ENCODE measurements around the gene CADM3.
A peak's percentile ranks its signal among the peaks of the same experiment; 100 is the strongest.

CADM3 gene

GRCh38 chr1:159171254-159171687 lies at the start of gene CADM3:
Gene CADM3, plus strand, starts transcription at chr1:159171615. Its CDS starts 151 bp downstream, at chr1:159171766.
- peak; percentile 89 for DNase-seq

GRCh38 chr1:159122005-159122621 lies 49.3 kb upstream of the CADM3 start:
- no peak for DNase-seq

GRCh38 chr1:159123587-159123986 lies 47.8 kb upstream of the CADM3 start:
- no peak for DNase-seq

GRCh38 chr1:159132271-159132881 lies 39.0 kb upstream of the CADM3 start:
- peak; percentile 79 for DNase-seq

GRCh38 chr1:159140474-159140873 lies 30.9 kb upstream of the CADM3 start:
- DNase-seq, result no peak

- peak; percentile 78 for DNase-seq
Measured at GRCh38 chr1:159141584-159142390, 29.6 kb upstream of the CADM3 start.

GRCh38 chr1:159142391-159142663 lies 29.1 kb upstream of the CADM3 start:
- peak; percentile 28 for DNase-seq

- DNase-seq, result peak; percentile 24
Measured at GRCh38 chr1:159142726-159143510, 28.5 kb upstream of the CADM3 start.

GRCh38 chr1:159144571-159144970 lies 26.8 kb upstream of the CADM3 start:
- no peak for DNase-seq

GRCh38 chr1:159146980-159147379 lies 24.4 kb upstream of the CADM3 start:
- peak; percentile 76 for DNase-seq

- no peak for DNase-seq
Measured at GRCh38 chr1:159152031-159152430, 19.4 kb upstream of the CADM3 start.

- peak; percentile 92 for DNase-seq
Measured at GRCh38 chr1:159161001-159161718, 10.3 kb upstream of the CADM3 start.

- DNase-seq, result no peak
Measured at GRCh38 chr1:159161719-159162026, 9.7 kb upstream of the CADM3 start.

GRCh38 chr1:159162516-159163265 lies 8.7 kb upstream of the CADM3 start:
- DNase-seq, result no peak

- DNase-seq, result peak; percentile 38
Measured at GRCh38 chr1:159163614-159164228, 7.7 kb upstream of the CADM3 start.

- no peak for DNase-seq
Measured at GRCh38 chr1:159168043-159168442, 3.4 kb upstream of the CADM3 start.

GRCh38 chr1:159170639-159171038 lies 776 bp upstream of the CADM3 start:
- DNase-seq, result no peak

GRCh38 chr1:159171688-159172501 lies 480 bp downstream of the CADM3 start:
- DNase-seq, result peak; percentile 85

GRCh38 chr1:159172614-159173291 lies 1.3 kb downstream of the CADM3 start:
- peak; percentile 34 for DNase-seq

- DNase-seq, result no peak
Measured at GRCh38 chr1:159173320-159173719, 1.9 kb downstream of the CADM3 start.
